ENCODE data around the gene BPIFB4. TPM values are rescaled to one million over a fixed set of nuclear protein-coding genes. Genes with fewer than 3 reads are reported as not detected.

BPIFB4 gene
- total and polyA plus RNA-seq, 9 of the 15 experiments (the other 6 are each of a cell fraction or from before 2014, with no cell fraction given) = not detected

DNA sequence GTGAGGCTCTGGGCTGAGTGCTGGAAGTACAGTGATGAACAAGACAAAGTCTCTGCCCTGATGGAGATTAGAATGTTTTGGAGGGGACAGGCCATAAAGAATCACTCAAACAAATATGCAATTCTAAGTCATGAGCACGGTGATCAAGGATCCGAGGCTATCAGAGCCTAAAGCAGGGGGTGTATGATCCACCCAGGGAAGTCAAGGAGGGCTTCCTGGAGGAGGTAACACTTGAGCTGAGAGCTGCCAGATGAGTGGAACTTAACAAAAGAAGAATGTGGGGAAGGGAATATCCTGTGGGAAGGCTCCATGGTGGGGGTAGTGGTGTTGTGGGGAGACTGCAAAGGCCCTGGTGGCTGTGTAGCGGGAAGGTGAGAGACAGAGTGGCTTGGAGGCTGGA lies 12.2 kb downstream of the BPIFB4 start (continued):
- TF ChIP-seq CBFB (CRISPR knock-in tag; IDR thresholded peaks at IDR 0.05) (no peak), ZNF436 (CRISPR knock-in tag; IDR thresholded peaks at IDR 0.05) (peak; percentile 74), ARNT (IDR thresholded peaks at IDR 0.05) (no peak), THRAP3 (IDR thresholded peaks at IDR 0.05; ENCODE audit: borderline replicate concordance) (no peak), POLR3G (IDR thresholded peaks at IDR 0.05; ENCODE audit: extremely low read depth, insufficient read length, insufficient replicate concordance) (no peak), GTF2A2 (tag; IDR thresholded peaks at IDR 0.05) (no peak), BCOR (IDR thresholded peaks at IDR 0.05) (0 out of 2 replicates have a peak, but pooled peaks have one; percentile 16), TBL1XR1 (IDR thresholded peaks at IDR 0.05; ENCODE audit: low read length in 2 of 2) (no peak), NFATC3 (IDR thresholded peaks at IDR 0.05) (no peak), TCF7L2 (IDR thresholded peaks at IDR 0.05; ENCODE audit: low read depth, low read length) (no peak), NR4A1 (CRISPR knock-in tag; IDR thresholded peaks at IDR 0.05) (no peak), NR4A1 (tag; IDR thresholded peaks at IDR 0.05) (no peak)

DNA sequence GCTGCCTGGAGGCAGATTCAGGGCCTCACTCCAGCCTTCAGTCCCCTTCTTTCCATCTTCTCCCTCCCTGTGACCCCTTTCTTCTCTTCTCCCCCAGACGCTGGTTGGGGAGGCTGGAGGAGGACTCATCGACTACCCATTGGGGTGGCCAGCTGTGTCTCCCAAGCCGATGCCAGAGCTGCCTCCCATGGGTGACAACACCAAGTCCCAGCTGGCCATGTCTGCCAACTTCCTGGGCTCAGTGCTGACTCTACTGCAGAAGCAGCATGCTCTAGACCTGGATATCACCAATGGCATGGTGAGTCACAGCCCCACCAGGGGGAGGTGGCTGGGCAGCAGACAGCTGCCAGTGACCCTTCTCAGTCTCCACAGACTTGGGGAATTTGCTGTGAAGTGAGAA lies 12.9 kb downstream of the BPIFB4 start:
- ChIA-PET CTCF (ENCODE audit: low intra/inter-chr PET ratio) (no interaction called here), POLR2A (interaction anchor here (0.6 kb wide), 1 partner anchor 201 kb away, joined by 5 read pairs; no protein-coding TSS in a partner anchor)
- FAIRE-seq (no peak), ATAC-seq (no peak), DNase-seq (ENCODE audit: extremely low read depth in 1 of 4, low spot score in 3 of 4) (no peak)
- Histone ChIP-seq H3K27me3 (ENCODE audit: control insufficient read depth in 2 of 2, insufficient read depth in 2 of 2, low read length in 2 of 2) (peaks cover 2 to 28% of the 10 kb centered on the region in 2 experiments; a peak in 4 of 5 replicates), H4K20me1 (replicated peaks; ENCODE audit: control insufficient read depth, insufficient read depth, low read length) (no peaks in the 10 kb centered on the region), H2AFZ (ENCODE audit: low read depth, low read length) (no peak overlapping the region), H3K9me3 (replicated peaks; ENCODE audit: control insufficient read depth, insufficient read depth, low read depth, low read length) (no peaks in the 10 kb centered on the region), H3K9ac (ENCODE audit: insufficient read depth in 1 of 2, low read depth in 2 of 2, low read length in 2 of 2) (no peak overlapping the region), H3K79me2 (ENCODE audit: control insufficient read depth, insufficient read depth, low read length) (no peaks in the 10 kb centered on the region), H3K4me2 (ENCODE audit: insufficient read depth, low read length) (no peak overlapping the region), H3K4me3 (no peak overlapping the region), H3K4me1 (replicated peaks in 1 of 2; ENCODE audit: control insufficient read depth in 2 of 2, insufficient read depth in 2 of 2, low read length in 2 of 2) (no peaks in the 10 kb centered on the region), H3K9me1 (ENCODE audit: control insufficient read depth, insufficient read depth, low read length) (no peaks in the 10 kb centered on the region), H3K27ac (ENCODE audit: extremely low read depth, low read depth, low read length) (no peak overlapping the region), H3K36me3 (ENCODE audit: control insufficient read depth, insufficient read depth, low read length) (no peaks in the 10 kb centered on the region)
- TF ChIP-seq BHLHE40 (IDR thresholded peaks at IDR 0.05; ENCODE audit: low read length) (no peak), NFXL1 (CRISPR knock-in tag; IDR thresholded peaks at IDR 0.05) (no peak), SLC30A9 (CRISPR knock-in tag; IDR thresholded peaks at IDR 0.05) (no peak), NFIX (CRISPR knock-in tag; IDR thresholded peaks at IDR 0.05; ENCODE audit: low read depth) (no peak), NR1H2 (CRISPR knock-in tag; IDR thresholded peaks at IDR 0.05) (no peak)
- TF ChIP-seq, protein P1, sequence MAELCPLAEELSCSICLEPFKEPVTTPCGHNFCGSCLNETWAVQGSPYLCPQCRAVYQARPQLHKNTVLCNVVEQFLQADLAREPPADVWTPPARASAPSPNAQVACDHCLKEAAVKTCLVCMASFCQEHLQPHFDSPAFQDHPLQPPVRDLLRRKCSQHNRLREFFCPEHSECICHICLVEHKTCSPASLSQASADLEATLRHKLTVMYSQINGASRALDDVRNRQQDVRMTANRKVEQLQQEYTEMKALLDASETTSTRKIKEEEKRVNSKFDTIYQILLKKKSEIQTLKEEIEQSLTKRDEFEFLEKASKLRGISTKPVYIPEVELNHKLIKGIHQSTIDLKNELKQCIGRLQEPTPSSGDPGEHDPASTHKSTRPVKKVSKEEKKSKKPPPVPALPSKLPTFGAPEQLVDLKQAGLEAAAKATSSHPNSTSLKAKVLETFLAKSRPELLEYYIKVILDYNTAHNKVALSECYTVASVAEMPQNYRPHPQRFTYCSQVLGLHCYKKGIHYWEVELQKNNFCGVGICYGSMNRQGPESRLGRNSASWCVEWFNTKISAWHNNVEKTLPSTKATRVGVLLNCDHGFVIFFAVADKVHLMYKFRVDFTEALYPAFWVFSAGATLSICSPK (IDR thresholded peaks at IDR 0.05; ENCODE audit: borderline replicate concordance) = no peak
- no TSS peak for BruUV-seq (replicated peaks)
- WGBS (ENCODE audit: insufficient coverage, low coverage, missing lambda C conversion rate) = 0% methylated on average over 3 of the region's 3 CpGs
- intact Hi-C loops (cut with micrococcal nuclease) (loop anchor here (10.0 kb wide), 1 partner anchor 298 kb away; no protein-coding TSS in a partner anchor), in situ Hi-C loops (cut with MboI) (loop anchor here (10.0 kb wide), 1 partner anchor 202 kb away; no protein-coding TSS in a partner anchor)

Data from K562 (cell line).